WI38 (cell line): ENCODE results near the gene TMEM245.

Experiments
- H3K4me3 ChIP-seq: 2 replicates; pipeline ENCODE4 v1.5.1; 2011; ENCODE audit warnings: low read depth, mild to moderate bottlenecking, control low read depth, low read length
- CTCF ChIP-seq: IDR thresholded peaks from 2 replicates; pipeline ENCODE4 v1.5.1; 2012; ENCODE audit warnings: low read depth, mild to moderate bottlenecking, control low read depth, low read length

TMEM245 gene

GRCh38 chr9:109036744-109037680, 82.7 kb downstream of the TMEM245 start:
- no peak overlapping the region for H3K4me3 ChIP-seq
- TF ChIP-seq CTCF, result no peak

DNA sequence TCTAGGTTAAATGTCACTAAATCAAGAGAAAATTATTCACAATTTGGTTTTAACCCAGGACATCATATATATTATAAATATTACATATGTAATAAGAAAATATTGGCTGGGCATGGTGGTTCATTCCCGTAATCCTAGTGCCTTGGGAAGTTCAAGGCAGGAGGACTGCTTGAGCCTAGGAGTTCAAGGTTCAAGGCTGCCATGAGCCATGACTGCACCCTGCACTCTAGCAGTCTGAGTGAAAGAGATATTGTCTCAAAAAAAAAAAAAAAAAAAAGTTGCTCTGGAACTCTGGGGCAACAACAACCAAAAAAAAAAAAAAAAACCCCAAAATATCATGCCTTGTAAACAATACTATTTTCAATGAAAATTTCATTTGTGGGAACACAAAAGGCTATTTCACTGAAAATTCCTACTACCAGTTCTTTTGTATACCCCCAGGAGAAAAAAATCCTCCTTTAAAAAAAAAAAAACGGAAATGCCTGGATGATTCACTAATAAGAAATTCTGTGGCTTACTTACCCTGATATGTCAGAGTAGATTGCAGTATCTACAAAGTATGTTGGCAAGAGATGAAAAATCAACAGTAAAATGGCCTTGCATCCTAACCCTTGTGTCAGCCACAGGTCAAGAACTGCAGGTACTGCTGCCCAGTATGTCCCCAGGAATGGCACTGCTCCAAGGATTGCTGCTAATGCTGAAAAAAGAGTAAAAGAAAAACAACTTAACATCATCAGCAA, 83.9 kb downstream of the TMEM245 start:
- TF ChIP-seq CTCF, result no peak
- H3K4me3 ChIP-seq, result no peak overlapping the region

GRCh38 chr9:109033941-109034700, 85.6 kb downstream of the TMEM245 start:
- TF ChIP-seq CTCF, result no peak
- no peak overlapping the region for H3K4me3 ChIP-seq

- TF ChIP-seq CTCF, result no peak
- H3K4me3 ChIP-seq, result no peak overlapping the region
These were observed 88.5 kb downstream of the TMEM245 start for GRCh38 chr9:109031241-109031640.

DNA sequence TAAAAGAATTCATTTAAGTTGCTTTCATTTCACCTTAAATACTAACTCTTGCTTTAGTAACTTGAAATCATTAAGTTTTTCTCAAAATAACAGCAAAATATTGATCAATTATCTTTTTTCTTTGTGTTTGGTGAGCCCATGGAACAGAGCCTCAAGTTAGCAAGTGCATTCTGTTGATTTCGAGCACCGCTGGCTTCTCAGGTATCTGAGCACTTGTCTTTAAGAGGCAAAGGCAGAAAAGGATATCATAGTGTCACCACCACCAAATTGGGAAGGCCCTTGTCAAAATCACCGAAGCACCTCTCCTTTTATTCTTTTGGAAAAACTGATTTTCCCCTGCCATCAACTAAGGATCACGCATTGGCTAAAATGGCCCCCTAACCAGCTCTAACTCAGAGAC, 89.3 kb downstream of the TMEM245 start:
- TF ChIP-seq CTCF, result no peak
- H3K4me3 ChIP-seq, result no peak overlapping the region

DNA sequence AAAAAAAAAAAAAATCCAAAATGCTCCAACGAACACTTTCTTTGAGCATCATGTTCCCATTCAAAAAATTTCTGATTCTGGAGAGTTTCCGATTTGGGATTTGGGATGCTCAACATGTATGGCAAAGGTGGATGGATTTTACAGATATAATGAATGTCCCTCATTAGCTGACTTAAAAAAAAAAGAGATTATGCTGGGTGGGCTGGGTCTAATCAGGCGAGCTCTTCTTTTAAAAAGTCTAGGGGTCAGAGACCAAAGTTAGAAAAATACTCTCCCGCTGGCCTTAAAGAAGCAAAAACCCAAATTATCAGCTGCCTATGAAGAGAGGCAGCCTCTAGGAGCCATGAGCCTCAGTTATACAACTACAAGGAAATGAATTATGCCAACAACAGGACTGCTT, 91.3 kb downstream of the TMEM245 start:
- no peak for TF ChIP-seq CTCF

More for the DNA sequence above, 91.3 kb downstream of the TMEM245 start:
- H3K4me3 ChIP-seq, result no peak overlapping the region
